ENCODE measurements around the gene CDKN2B-AS1.
"Not testable (repeated sequence)": the region's sequence is repeated elsewhere in the genome, so short reads cannot be mapped to it uniquely, and the experiment has no call there.

CDKN2B-AS1 gene

GRCh38 chr9:22046243-22046885 is 51.8 kb downstream of the CDKN2B-AS1 start:
- no peak for DNase-seq

- no peak for DNase-seq
Observed at GRCh38 chr9:22047596-22047995, 53.0 kb downstream of the CDKN2B-AS1 start.

- no peak for DNase-seq
Observed at GRCh38 chr9:22049411-22049810, 54.8 kb downstream of the CDKN2B-AS1 start.

GRCh38 chr9:22050924-22051323 is 56.3 kb downstream of the CDKN2B-AS1 start:
- no peak for DNase-seq

GRCh38 chr9:22052376-22052945 is 57.9 kb downstream of the CDKN2B-AS1 start:
- no peak for DNase-seq

- no peak for DNase-seq
Observed at GRCh38 chr9:22053178-22053577, 58.6 kb downstream of the CDKN2B-AS1 start.

GRCh38 chr9:22054076-22054475 is 59.5 kb downstream of the CDKN2B-AS1 start:
- DNase-seq = no peak

- DNase-seq = no peak
Observed at GRCh38 chr9:22054529-22054928, 59.9 kb downstream of the CDKN2B-AS1 start.

- DNase-seq = no peak
Observed at GRCh38 chr9:22055090-22055489, 60.5 kb downstream of the CDKN2B-AS1 start.

- DNase-seq = no peak
Observed at GRCh38 chr9:22056402-22056801, 61.8 kb downstream of the CDKN2B-AS1 start.

- DNase-seq = not testable (repeated sequence)
Observed at GRCh38 chr9:22057972-22058371, 63.4 kb downstream of the CDKN2B-AS1 start.

GRCh38 chr9:22060831-22061383 is 66.3 kb downstream of the CDKN2B-AS1 start:
- no peak for DNase-seq

- no peak for DNase-seq
Observed at GRCh38 chr9:22064957-22065356, 70.4 kb downstream of the CDKN2B-AS1 start.

- DNase-seq = no peak
Observed at GRCh38 chr9:22065431-22066200, 71.0 kb downstream of the CDKN2B-AS1 start.

GRCh38 chr9:22067196-22067595 is 72.6 kb downstream of the CDKN2B-AS1 start:
- DNase-seq = no peak

GRCh38 chr9:22068369-22068768 is 73.8 kb downstream of the CDKN2B-AS1 start:
- DNase-seq = no peak

GRCh38 chr9:22073349-22073748 is 78.8 kb downstream of the CDKN2B-AS1 start:
- no peak for DNase-seq

- DNase-seq = no peak
Observed at GRCh38 chr9:22078081-22078480, 83.5 kb downstream of the CDKN2B-AS1 start.

- no peak for DNase-seq
Observed at GRCh38 chr9:22079873-22080341, 85.3 kb downstream of the CDKN2B-AS1 start.

GRCh38 chr9:22084336-22085035 is 89.9 kb downstream of the CDKN2B-AS1 start:
- DNase-seq = no peak

GRCh38 chr9:22088053-22088716 is 93.6 kb downstream of the CDKN2B-AS1 start:
- no peak for DNase-seq

GRCh38 chr9:22088717-22089061 is 94.1 kb downstream of the CDKN2B-AS1 start:
- DNase-seq = no peak

- no peak for DNase-seq
Observed at GRCh38 chr9:22097707-22098106, 103.1 kb downstream of the CDKN2B-AS1 start.

Measured in NCI-H2029 (cell line).